Adrenal gland (tissue), 12 donors: ENCODE measurements around the gene SYNDIG1. TPM values are rescaled to one million over a fixed set of nuclear protein-coding genes. Genes with fewer than 3 reads are reported as not detected.

Experiments used
- DNase-seq, 7 donors: peaks; one replicate each; pipeline ENCODE4 v3.0.0-alpha.2; 2019 to 2020
- H3K27ac ChIP-seq, 5 donors: fragments of 200-600 bp; sonication (generic) in 4 of 5; 1 replicate in 3 of 5; 2 replicates in 2 of 5; pipeline versions ENCODE4 v1.5.1 to v1.8.0; 2016 to 2020; ENCODE audit warnings: mild to moderate bottlenecking in 1 of 5
- H3K27me3 ChIP-seq: fragments of 200-600 bp; 2 replicates; pipeline ENCODE4 v1.8.0; 2021
- H3K36me3 ChIP-seq, 2 donors: fragments of 200-600 bp; replicated peaks in 1 of 2; 1 replicate in 1 of 2; 2 replicates in 1 of 2; pipeline versions ENCODE4 v1.5.1 to v1.8.0; 2018 to 2022
- H3K4me1 ChIP-seq, 2 donors: fragments of 200-600 bp; replicated peaks in 1 of 2; 1 replicate in 1 of 2; 2 replicates in 1 of 2; pipeline versions ENCODE4 v1.5.1 to v1.8.0; 2018 to 2021
- H3K4me3 ChIP-seq, 4 donors: fragments of 200-600 bp; sonication (generic) in 3 of 4; one replicate each; pipeline ENCODE4 v1.5.1; 2016 to 2018
- H3K9me3 ChIP-seq, 3 donors: fragments of 200-600 bp; sonication (generic) in 1 of 3; replicated peaks in 1 of 3; 1 replicate in 2 of 3; 2 replicates in 1 of 3; pipeline versions ENCODE4 v1.5.1 to v1.8.0; 2016 to 2021
- CTCF ChIP-seq, 6 experiments: fragments of 450-650 bp in 4 of 6; fragments of 200-600 bp in 2 of 6; sonication (generic) in 1 of 6; IDR thresholded peaks; 1 replicate in 5 of 6; 2 replicates in 1 of 6; pipeline versions ENCODE4 v1.5.1 to v1.8.0; 2016 to 2021; ENCODE audit warnings: antibody characterized with exemption in 6 of 6, mild to moderate bottlenecking in 2 of 6, moderate library complexity in 1 of 6
- POLR2A ChIP-seq, 2 donors: fragments of 450-650 bp; IDR thresholded peaks; one replicate each; pipeline ENCODE4 v1.6.1; 2017; ENCODE audit warnings: antibody characterized with exemption in 2 of 2, mild to moderate bottlenecking in 2 of 2, moderate library complexity in 1 of 2
- WGBS, 4 donors: extraction: QIAGEN DNeasy Blood & Tissue Kit in 2 of 4; methylation state at CpG; one replicate each; pipeline versions ENCODE4 v1.1.5 to v1.1.7; 2013 to 2017; 5-methylcytosine and 5-hydroxymethylcytosine counted together
- intact Hi-C, 2 donors: fragments of 100-400 bp; cut with DNase I; formaldehyde crosslinking; loops; one replicate each; pipeline versions ENCODE4 v1.14.1 to v1.15.0; 2022 to 2023
- polyA plus RNA-seq, 3 donors: library from polyadenylated mRNA; stranded (reverse); fragments of 200-250 nt in 2 of 3; fragments of 350-450 nt in 1 of 3; fragmentation: Illumina TruSeq in 1 of 3; extraction: RNeasy Lipid Tissue Mini Kit (QIAGEN cat#74804) in 1 of 3; gene quantifications; one replicate each; pipeline ENCODE4 v1.2.3, GENCODE V29; 2013 to 2014
- total RNA-seq, 9 donors: library from RNA; depleted of rRNA in 4 of 9; stranded (reverse); fragments of >200 nt in 4 of 9; fragments of 120-200 nt in 1 of 9; fragmentation: NEBNext Ultra II Directional in 1 of 9; extraction: Animal tissue kit (Norgen Biotek cat#: 25700) in 1 of 9; gene quantifications; one replicate each; pipeline versions ENCODE4 v1.1.0 to v1.2.4, GENCODE V29; 2013 to 2023
- donor health status: healthy with polysubstance abuse.
- donor health status: Bipolar disorder and iron deficiency.
- donor health status: DM: yes; HTN: yes; CAD: no.
- donor health status: DM: no; HTN: no; CAD: no.
- donor health status: DM: no; HTN: no; CAD: no.
- donor health status: DM: yes; HTN: yes; CAD: no.

The SYNDIG1 gene
- total and polyA plus RNA-seq, 12 donors: 0.26 to 3.6 (median 0.76) TPM

- TF ChIP-seq CTCF (IDR thresholded peaks at IDR 0.05) (no peak), POLR2A (IDR thresholded peaks at IDR 0.05) (no peak)
- no peak overlapping the region for H3K4me3 ChIP-seq
- no peaks in the 10 kb centered on the region for H3K9me3 ChIP-seq
- no peaks in the 10 kb centered on the region for H3K36me3 ChIP-seq
- 86 to 90% (median 88%) methylated on average over 10 of the region's 10 CpGs for WGBS, 4 donors
- intact Hi-C loops: no loop called here
- H3K27me3 ChIP-seq: no peaks in the 10 kb centered on the region
- H3K27ac ChIP-seq: no peak overlapping the region
- no peak for DNase-seq
- H3K4me1 ChIP-seq: no peaks in the 10 kb centered on the region
Observed at GRCh38 chr20:24580855-24581254, 111.4 kb downstream of the SYNDIG1 start.

DNA sequence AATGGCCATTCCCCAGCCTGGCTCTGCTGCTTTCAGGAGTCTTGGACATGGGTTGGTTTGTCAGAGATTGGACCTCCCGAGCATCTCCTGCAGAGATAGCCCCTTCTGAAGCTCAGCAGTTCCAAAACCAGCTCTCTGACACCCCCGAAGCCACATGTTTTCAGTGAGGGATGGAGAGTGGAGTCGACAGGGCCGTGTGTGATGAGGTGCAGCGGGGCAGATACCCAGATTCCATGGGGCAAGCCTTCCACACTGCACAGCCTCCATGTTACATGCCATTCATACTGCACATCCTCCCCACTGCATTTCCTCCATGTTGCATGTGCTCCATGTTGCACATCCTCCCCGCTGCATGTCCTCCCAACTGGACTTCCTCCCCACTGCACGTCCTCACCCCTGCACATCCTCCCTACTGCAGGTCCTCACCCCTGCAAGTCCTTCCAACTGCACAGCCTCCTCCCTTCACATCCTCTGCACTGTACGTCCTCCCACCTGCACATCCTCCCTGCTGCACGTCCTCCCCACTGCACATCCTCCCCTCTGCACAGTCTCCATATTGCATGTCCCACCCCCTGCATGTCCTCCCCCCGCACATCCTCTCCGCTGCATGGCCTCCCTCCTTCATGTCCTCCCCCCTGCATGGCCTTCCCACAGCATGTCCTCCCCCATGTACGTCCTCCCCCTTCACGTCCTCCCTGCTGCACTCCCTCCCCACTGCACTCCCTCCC lies 112.2 kb downstream of the SYNDIG1 start:
- no peak for DNase-seq
- H3K27me3 ChIP-seq: no peaks in the 10 kb centered on the region
- no peaks in the 10 kb centered on the region for H3K9me3 ChIP-seq
- H3K27ac ChIP-seq: no peak overlapping the region
- WGBS, 4 donors: 78 to 81% (median 80%) methylated on average over 13 of the region's 13 CpGs
- intact Hi-C loops: no loop called here
- no peak overlapping the region for H3K4me3 ChIP-seq
- no peak for TF ChIP-seq POLR2A (IDR thresholded peaks at IDR 0.05)
- TF ChIP-seq CTCF (IDR thresholded peaks at IDR 0.05): no peak
- H3K4me1 ChIP-seq: no peaks in the 10 kb centered on the region
- no peaks in the 10 kb centered on the region for H3K36me3 ChIP-seq

- H3K27ac ChIP-seq: no peak overlapping the region
- TF ChIP-seq POLR2A (IDR thresholded peaks at IDR 0.05) (no peak), CTCF (IDR thresholded peaks at IDR 0.05) (no peak)
- H3K9me3 ChIP-seq: no peaks in the 10 kb centered on the region
- 76 to 81% (median 80%) methylated on average over 10 to 15 of the region's 15 CpGs for WGBS, 4 donors
- no peaks in the 10 kb centered on the region for H3K27me3 ChIP-seq
- H3K4me1 ChIP-seq: no peaks in the 10 kb centered on the region
- intact Hi-C loops: no loop called here
- no peaks in the 10 kb centered on the region for H3K36me3 ChIP-seq
- no peak for DNase-seq
- H3K4me3 ChIP-seq: no peak overlapping the region
Observed at GRCh38 chr20:24582373-24583168, 113.1 kb downstream of the SYNDIG1 start.

- intact Hi-C loops: no loop called here
- 74 to 88% (median 84%) methylated on average over 12 to 13 of the region's 13 CpGs for WGBS, 4 donors
- Histone ChIP-seq H3K36me3 (no peaks in the 10 kb centered on the region), H3K9me3 (no peaks in the 10 kb centered on the region), H3K27me3 (no peaks in the 10 kb centered on the region), H3K27ac (no peak overlapping the region), H3K4me3 (no peak overlapping the region), H3K4me1 (no peaks in the 10 kb centered on the region)
- TF ChIP-seq CTCF (IDR thresholded peaks at IDR 0.05) (no peak), POLR2A (IDR thresholded peaks at IDR 0.05) (no peak)
- no peak for DNase-seq
Observed at GRCh38 chr20:24583169-24583792, 113.9 kb downstream of the SYNDIG1 start.
